ENCODE measurements around the gene SYCP2.

Gene SYCP2

DNA sequence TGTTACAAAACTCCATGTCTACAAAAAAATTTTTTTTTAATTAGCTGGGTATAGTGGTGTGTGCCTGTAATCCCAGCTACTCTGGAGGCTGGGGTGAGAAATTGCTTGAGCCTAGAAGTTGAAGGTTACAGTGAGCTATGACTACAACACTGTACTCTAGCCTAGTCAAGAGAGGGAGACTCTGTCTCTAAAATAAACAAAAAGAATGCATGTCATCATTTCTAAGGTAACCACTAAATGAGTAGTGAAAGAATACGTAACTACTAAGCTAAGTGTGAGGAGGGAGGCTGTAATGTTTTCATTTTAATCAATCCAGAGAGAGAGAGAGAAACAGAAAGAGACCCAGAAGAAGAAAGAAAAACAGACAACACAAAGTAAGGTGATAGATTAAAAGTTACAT lies 9.9 kb downstream of the SYCP2 start:
- TF ChIP-seq, protein P1, sequence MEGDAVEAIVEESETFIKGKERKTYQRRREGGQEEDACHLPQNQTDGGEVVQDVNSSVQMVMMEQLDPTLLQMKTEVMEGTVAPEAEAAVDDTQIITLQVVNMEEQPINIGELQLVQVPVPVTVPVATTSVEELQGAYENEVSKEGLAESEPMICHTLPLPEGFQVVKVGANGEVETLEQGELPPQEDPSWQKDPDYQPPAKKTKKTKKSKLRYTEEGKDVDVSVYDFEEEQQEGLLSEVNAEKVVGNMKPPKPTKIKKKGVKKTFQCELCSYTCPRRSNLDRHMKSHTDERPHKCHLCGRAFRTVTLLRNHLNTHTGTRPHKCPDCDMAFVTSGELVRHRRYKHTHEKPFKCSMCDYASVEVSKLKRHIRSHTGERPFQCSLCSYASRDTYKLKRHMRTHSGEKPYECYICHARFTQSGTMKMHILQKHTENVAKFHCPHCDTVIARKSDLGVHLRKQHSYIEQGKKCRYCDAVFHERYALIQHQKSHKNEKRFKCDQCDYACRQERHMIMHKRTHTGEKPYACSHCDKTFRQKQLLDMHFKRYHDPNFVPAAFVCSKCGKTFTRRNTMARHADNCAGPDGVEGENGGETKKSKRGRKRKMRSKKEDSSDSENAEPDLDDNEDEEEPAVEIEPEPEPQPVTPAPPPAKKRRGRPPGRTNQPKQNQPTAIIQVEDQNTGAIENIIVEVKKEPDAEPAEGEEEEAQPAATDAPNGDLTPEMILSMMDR (conservative IDR thresholded peaks at IDR 0.05; ENCODE audit: low read depth): no peak
- ChIA-PET POLR2A (ENCODE audit: low non-redundant PET) (no interaction called here), CTCF (interaction anchor here (0.7 to 0.9 kb wide), 2 partner anchors 10 to 12 kb away, joined by 3 to 5 read pairs; partner anchors contain the start of gene SYCP2)
- no peak for DNase-seq (ENCODE audit: low spot score)
- H3K27ac ChIP-seq: no peak overlapping the region

DNA sequence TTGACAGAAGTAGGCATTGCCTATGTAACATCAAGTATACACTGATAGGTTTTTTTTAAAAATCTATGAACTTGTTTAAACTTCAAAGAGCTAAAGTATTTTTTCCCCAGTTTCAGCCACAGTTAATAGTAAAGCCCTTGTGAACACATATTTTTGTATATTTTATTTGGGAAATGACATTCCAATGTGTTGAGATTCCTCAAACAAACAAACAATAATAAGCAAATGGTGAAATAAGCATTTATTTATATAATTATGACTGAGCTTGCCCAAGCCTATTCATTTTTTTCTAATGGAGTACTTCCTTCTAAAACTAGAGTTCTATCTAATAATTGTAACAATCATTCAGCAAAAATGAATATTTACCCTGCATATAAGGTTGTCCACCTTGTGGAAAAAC lies 12.5 kb downstream of the SYCP2 start:
- CTCF ChIA-PET: no interaction called here
- POLR2A ChIA-PET (ENCODE audit: low non-redundant PET): no interaction called here
- H3K27ac ChIP-seq: no peak overlapping the region
- TF ChIP-seq, protein P1 (conservative IDR thresholded peaks at IDR 0.05; ENCODE audit: low read depth): no peak
- no peak for DNase-seq (ENCODE audit: low spot score)

DNA sequence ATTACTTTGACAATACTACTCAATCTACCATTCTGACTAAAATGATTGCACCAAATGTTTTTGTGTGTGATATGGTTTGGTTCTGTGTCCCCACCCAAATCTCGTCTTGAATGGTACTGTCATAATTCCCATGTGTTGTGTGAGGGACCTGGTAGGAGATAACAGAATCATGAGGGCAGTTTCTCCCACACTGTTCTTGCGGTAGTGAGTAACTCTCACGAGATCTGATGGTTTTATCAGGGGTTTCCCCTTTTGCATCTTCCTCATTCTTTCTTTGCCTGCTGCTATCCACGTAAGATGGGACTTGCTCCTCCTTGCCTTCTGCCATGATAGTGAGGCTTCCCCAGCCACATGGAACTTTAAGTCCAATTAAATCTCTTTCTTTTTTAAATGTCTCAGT lies 20.8 kb downstream of the SYCP2 start:
- TF ChIP-seq, protein P1 (conservative IDR thresholded peaks at IDR 0.05; ENCODE audit: low read depth): no peak
- DNase-seq (ENCODE audit: low spot score): no peak
- CTCF ChIA-PET: interaction anchor here (0.5 to 0.9 kb wide), 3 partner anchors 15 to 912 kb away, joined by 3 to 5 read pairs (median 4); no protein-coding TSS in a partner anchor
- H3K27ac ChIP-seq: no peak overlapping the region
- POLR2A ChIA-PET (ENCODE audit: low non-redundant PET): no interaction called here

DNA sequence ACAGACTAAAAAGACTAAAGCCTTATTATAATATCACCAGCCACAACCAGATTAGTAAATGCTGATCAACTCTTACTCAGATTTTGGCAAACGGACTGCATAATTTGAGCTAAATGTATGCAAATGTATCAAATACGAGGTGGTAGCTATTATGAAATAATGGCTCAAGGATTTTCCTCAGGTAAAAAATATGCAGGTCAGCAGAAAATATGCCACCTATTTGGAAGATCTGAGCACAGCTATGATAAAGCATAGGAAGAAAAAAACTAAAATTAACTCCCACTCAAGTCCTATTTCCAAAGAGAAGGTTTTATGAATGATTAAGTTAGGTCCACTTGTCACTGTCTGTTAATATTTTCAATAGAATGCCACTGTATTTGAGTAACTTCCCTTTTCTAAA lies 22.4 kb downstream of the SYCP2 start:
- H3K27ac ChIP-seq: no peak overlapping the region
- TF ChIP-seq, protein P1 (conservative IDR thresholded peaks at IDR 0.05; ENCODE audit: low read depth): no peak
- DNase-seq (ENCODE audit: low spot score): no peak
- ChIA-PET POLR2A (ENCODE audit: low non-redundant PET) (no interaction called here), CTCF (interaction anchor here (0.7 to 1.7 kb wide), 5 partner anchors 10 to 175 kb away, joined by 3 to 7 read pairs (median 3); partner anchors contain the start of gene SYCP2)

DNA sequence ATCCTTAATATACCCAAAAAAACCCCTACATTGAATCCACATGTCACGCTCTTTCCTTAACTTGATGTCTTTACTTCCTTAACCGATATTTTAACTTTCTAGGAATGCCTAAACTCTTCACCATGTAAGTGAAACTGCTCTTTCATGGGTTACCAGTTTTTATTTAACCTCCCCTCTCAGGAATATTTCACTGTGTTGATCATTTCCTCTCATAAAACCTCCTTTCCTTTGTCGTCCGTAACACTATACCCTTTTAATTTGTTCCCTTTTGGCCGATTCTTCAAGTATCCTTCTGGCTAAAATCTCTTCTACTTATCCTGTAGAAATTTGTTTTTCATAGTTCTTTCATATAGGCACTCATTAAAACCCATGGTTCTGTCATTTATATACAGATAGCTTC lies 24.6 kb downstream of the SYCP2 start:
- TF ChIP-seq, protein P1 (conservative IDR thresholded peaks at IDR 0.05; ENCODE audit: low read depth): no peak
- ChIA-PET CTCF (interaction anchor here (0.6 to 0.7 kb wide), 2 partner anchors 125 to 475 kb away, joined by 3 read pairs; no protein-coding TSS in a partner anchor), POLR2A (ENCODE audit: low non-redundant PET) (no interaction called here)
- no peak overlapping the region for H3K27ac ChIP-seq
- no peak for DNase-seq (ENCODE audit: low spot score)

DNA sequence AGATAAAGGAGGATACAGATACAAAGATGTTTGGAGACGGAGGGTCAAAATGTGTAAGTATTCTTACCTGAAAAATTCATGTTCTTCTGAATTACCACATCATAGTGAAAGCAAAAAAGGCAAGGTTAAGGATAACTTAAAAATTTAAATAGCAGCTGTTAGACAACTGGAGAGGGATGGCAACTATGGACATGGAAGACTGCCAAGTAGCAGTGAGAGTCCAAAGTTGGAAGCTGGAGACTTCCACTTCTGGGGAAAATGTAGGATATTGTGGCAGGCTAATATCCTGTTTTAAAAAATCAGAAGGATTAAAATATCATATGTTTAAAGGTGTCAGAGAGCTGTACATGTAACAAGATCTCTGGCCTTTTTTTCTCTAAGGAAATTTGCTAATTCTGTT lies 29.8 kb downstream of the SYCP2 start:
- POLR2A ChIA-PET (ENCODE audit: low non-redundant PET): no interaction called here
- CTCF ChIA-PET: no interaction called here
- no peak for DNase-seq (ENCODE audit: low spot score)
- H3K27ac ChIP-seq: no peak overlapping the region
- TF ChIP-seq, protein P1 (conservative IDR thresholded peaks at IDR 0.05; ENCODE audit: low read depth): no peak

Data from RWPE1 (cell line).